Natural killer cell (primary cell): ENCODE data around the gene PLEKHO2. TPM values are rescaled to one million over a fixed set of nuclear protein-coding genes. Genes with fewer than 3 reads are reported as not detected.
"Not testable (repeated sequence)": the region's sequence is repeated elsewhere in the genome, so short reads cannot be mapped to it uniquely, and the experiment has no call there.

Experiments used
- ATAC-seq, 3 donors: fragments of 150-1000 bp in 2 of 3; fragments of 200-7000 bp in 1 of 3; cut with Tn5 transposase; 1 replicate in 1 of 3; 2 replicates in 2 of 3; pipeline ENCODE4 v1.10.0; 2021; ENCODE audit warnings: mild to moderate bottlenecking in 2 of 3, moderate library complexity in 2 of 3
- DNase-seq, 2 donors: peaks; one replicate each; pipeline versions ENCODE4 v3.0.0 to v3.0.0-alpha.2; 2013 to 2021; ENCODE audit warnings: mixed read lengths in 1 of 2
- H3K27ac ChIP-seq: one replicate; pipeline ENCODE4 v1.5.1; 2013; ENCODE audit warnings: mild to moderate bottlenecking, low read length
- H3K27me3 ChIP-seq: one replicate; pipeline ENCODE4 v1.6.1; 2013; ENCODE audit warnings: low read length; ENCODE audit not compliant: control insufficient read depth, insufficient read depth
- H3K36me3 ChIP-seq: one replicate; pipeline ENCODE4 v1.6.1; 2013; ENCODE audit warnings: low read length; ENCODE audit not compliant: control insufficient read depth, insufficient read depth
- H3K4me1 ChIP-seq: one replicate; pipeline ENCODE4 v1.6.1; 2013; ENCODE audit warnings: low read length; ENCODE audit not compliant: control insufficient read depth, insufficient read depth
- H3K4me3 ChIP-seq: one replicate; pipeline ENCODE4 v1.5.1; 2013; ENCODE audit warnings: low read length
- H3K9me3 ChIP-seq: one replicate; pipeline ENCODE4 v1.6.1; 2013; ENCODE audit warnings: low read length; ENCODE audit not compliant: control insufficient read depth, insufficient read depth
- H3K27ac Mint-ChIP-seq, 2 donors: one replicate each; pipeline ENCODE4 v1.8.0; 2022; ENCODE audit warnings: mild to moderate bottlenecking in 2 of 2, mixed read lengths in 2 of 2, moderate library complexity in 1 of 2
- H3K27me3 Mint-ChIP-seq, 2 donors: one replicate each; pipeline ENCODE4 v1.8.0; 2022; ENCODE audit warnings: low read depth in 2 of 2, mixed read lengths in 2 of 2
- H3K36me3 Mint-ChIP-seq: one replicate; pipeline ENCODE4 v1.8.0; 2022; ENCODE audit warnings: mixed read lengths
- H3K4me1 Mint-ChIP-seq, 2 donors: one replicate each; pipeline ENCODE4 v1.8.0; 2022; ENCODE audit warnings: mixed read lengths in 2 of 2
- H3K4me3 Mint-ChIP-seq: one replicate; pipeline ENCODE4 v1.8.0; 2022; ENCODE audit warnings: mild to moderate bottlenecking, moderate library complexity, mixed read lengths
- H3K9me3 Mint-ChIP-seq, 2 donors: one replicate each; pipeline ENCODE4 v1.8.0; 2022; ENCODE audit warnings: mixed read lengths in 2 of 2
- whole genome bisulfite sequencing: methylation state at CpG from one replicate; pipeline ENCODE4 v1.1.7; 2013; ENCODE audit warnings: missing lambda C conversion rate; ENCODE audit not compliant: insufficient coverage; 5-methylcytosine and 5-hydroxymethylcytosine counted together
- intact Hi-C: fragments of 100-400 bp; cut with micrococcal nuclease; formaldehyde crosslinking; loops from one replicate; pipeline ENCODE4 v1.14.2; 2022
- total RNA-seq, 4 donors: library from RNA; stranded (reverse); fragments of 120-200 nt in 1 of 4; gene quantifications; one replicate each; pipeline versions ENCODE4 v1.2.3 to v1.2.4, GENCODE V29; 2013 to 2022
- TF ChIP-seq, protein P1 (sequence below): fragments of 200-600 bp; IDR thresholded peaks from one replicate; pipeline ENCODE4 v1.8.0; 2022; ENCODE audit warnings: antibody characterized with exemption

The PLEKHO2 gene
- total RNA-seq, 3 donors from 2014 or later (not counting 1 experiment from before 2014, with no cell fraction given), result 35.3 to 53.4 (median 49.8) TPM

DNA sequence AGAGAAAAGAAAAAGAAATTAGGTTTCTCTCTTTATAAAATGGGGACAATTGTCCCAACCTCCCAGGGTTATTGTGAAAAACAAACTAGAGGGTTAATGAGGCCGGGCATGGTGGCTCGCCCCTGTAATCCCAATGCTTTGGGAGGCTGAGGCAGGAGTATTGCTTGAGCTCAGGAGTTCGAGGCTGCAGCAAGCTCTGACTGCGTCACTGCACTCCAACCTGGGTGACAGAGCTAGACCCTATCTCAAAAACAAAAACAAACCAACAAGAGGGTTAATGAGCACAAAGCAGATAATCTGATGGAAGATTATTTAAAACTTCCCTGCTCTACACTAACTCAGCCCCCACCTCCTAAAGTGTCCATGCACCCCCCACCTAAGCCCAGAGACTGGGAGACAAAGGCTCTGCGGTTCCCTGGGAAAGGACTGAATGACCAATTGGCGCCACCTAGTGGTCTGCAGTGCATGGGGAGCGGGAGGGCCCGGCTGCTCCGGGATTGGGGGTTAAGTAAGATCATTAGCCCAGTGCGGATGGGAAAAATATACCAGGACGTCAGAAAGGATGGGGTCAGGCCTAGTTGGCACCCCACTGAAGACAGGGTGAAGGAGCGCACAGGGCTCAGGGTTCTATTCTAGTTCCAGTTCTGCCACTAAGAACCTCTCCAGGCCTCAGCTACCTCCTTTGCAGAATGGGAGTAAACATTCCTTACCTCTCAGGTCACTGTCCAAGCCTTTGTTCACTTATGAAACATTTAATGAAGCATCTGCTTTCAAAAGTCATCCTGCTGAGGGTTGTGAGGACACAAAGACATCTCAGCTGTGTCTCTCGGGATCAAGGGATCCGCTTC is 31.8 kb upstream of the PLEKHO2 start:
- intact Hi-C loops, result loop anchor here (1.0 to 10.0 kb wide), 2 partner anchors 45 to 79 kb away; no protein-coding TSS in a partner anchor
- no peaks in the 10 kb centered on the region for H3K36me3 Mint-ChIP-seq
- ATAC-seq (peak; percentile 76 to 86 (median 85)), DNase-seq (peak; percentile 65 to 83)
- no peak overlapping the region for H3K4me3 Mint-ChIP-seq
- WGBS, result 40% methylated on average over 14 of the region's 14 CpGs
- H3K27me3 ChIP-seq, result no peaks in the 10 kb centered on the region
- H3K4me1 ChIP-seq, result no peaks in the 10 kb centered on the region
- no peaks in the 10 kb centered on the region for H3K36me3 ChIP-seq
- H3K27me3 Mint-ChIP-seq, result no peaks in the 10 kb centered on the region
- H3K27ac Mint-ChIP-seq, result peak overlapping the region in 1 of 2 donors; percentile 29
- no peaks in the 10 kb centered on the region for H3K9me3 Mint-ChIP-seq
- peaks cover 0 to 7% of the 10 kb centered on the region in 2 donors for H3K4me1 Mint-ChIP-seq
- TF ChIP-seq, protein P1, sequence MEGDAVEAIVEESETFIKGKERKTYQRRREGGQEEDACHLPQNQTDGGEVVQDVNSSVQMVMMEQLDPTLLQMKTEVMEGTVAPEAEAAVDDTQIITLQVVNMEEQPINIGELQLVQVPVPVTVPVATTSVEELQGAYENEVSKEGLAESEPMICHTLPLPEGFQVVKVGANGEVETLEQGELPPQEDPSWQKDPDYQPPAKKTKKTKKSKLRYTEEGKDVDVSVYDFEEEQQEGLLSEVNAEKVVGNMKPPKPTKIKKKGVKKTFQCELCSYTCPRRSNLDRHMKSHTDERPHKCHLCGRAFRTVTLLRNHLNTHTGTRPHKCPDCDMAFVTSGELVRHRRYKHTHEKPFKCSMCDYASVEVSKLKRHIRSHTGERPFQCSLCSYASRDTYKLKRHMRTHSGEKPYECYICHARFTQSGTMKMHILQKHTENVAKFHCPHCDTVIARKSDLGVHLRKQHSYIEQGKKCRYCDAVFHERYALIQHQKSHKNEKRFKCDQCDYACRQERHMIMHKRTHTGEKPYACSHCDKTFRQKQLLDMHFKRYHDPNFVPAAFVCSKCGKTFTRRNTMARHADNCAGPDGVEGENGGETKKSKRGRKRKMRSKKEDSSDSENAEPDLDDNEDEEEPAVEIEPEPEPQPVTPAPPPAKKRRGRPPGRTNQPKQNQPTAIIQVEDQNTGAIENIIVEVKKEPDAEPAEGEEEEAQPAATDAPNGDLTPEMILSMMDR, result peak; percentile 90
- no peak overlapping the region for H3K4me3 ChIP-seq
- no peaks in the 10 kb centered on the region for H3K9me3 ChIP-seq
- no peak overlapping the region for H3K27ac ChIP-seq

DNA sequence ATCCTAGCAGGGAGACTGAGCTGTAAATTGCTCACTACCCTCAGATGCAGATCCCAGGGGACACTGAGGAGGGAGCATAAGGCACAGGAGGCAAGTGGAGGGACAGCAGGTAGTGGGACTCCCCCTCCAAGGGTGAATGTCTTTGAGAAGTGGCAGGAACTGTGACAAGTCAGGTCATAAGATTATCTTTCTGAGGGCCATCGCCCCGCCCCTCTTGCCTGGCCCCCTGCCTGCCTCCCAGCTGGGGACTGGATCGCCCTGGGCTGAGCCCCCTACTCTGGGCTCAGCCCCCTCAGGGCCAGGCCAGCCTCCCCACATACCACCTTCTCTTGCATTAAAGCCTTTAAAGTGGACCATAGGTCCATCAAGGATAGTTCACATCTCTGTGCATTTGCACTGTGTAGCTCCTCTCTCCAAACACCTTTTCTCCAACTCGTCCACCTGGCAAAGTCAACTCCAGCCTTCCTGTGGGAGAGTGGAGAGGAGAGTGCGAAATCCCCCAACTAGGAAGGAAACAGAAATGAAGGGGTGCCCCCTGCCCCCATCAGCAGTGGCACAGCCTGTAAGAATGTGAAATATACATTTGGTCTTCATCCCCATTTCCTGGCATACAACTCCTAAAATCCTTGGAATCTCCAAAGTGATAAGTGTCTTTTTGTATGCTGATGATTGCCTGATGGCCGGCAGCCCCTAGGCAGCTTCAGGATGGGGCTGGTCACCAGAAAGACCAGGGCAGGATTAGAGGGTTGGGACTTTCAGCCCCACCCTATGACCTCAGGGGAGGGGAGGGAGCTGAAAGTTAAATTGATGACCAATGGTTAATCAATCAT is 31.0 kb upstream of the PLEKHO2 start:
- no peak for ATAC-seq
- H3K27me3 Mint-ChIP-seq, result no peaks in the 10 kb centered on the region
- Histone ChIP-seq H3K27ac (no peak overlapping the region), H3K4me3 (no peak overlapping the region), H3K9me3 (no peaks in the 10 kb centered on the region), H3K4me1 (no peaks in the 10 kb centered on the region), H3K36me3 (no peaks in the 10 kb centered on the region), H3K27me3 (no peaks in the 10 kb centered on the region)
- H3K4me1 Mint-ChIP-seq, result peaks cover 0 to 7% of the 10 kb centered on the region in 2 donors
- H3K4me3 Mint-ChIP-seq, result no peak overlapping the region
- TF ChIP-seq, protein P1, result no peak
- no peaks in the 10 kb centered on the region for H3K36me3 Mint-ChIP-seq
- intact Hi-C loops, result loop anchor here (1.0 to 10.0 kb wide), 2 partner anchors 46 to 79 kb away; no protein-coding TSS in a partner anchor
- DNase-seq, result no peak
- no peak overlapping the region for H3K27ac Mint-ChIP-seq
- no peaks in the 10 kb centered on the region for H3K9me3 Mint-ChIP-seq
- 86% methylated on average over 5 of the region's 6 CpGs for WGBS

DNA sequence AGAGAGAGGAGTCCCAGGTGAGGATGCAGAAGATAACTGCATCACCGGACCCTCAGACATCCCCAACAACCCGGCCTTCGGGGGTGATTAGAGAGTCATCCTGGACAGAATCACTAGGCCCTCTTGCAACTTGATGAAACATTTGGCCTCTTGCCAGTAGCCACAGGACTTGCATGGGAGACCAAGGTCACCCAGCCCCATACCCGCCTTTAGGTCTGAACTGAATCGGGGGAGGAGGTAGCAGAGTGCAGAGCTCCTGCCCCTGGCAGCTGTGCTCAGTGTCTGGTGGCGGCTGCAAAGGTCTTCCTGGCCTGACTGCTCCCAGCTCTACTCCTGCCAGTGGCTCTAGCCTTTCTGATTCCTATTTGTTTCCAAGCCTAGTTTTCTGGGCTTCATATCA is 28.6 kb upstream of the PLEKHO2 start:
- H3K4me3 ChIP-seq, result no peak overlapping the region
- no peaks in the 10 kb centered on the region for H3K4me1 ChIP-seq
- H3K36me3 Mint-ChIP-seq, result no peaks in the 10 kb centered on the region
- H3K4me1 Mint-ChIP-seq, result peaks cover 0 to 7% of the 10 kb centered on the region in 2 donors
- ATAC-seq (no peak), DNase-seq (no peak)
- no peak overlapping the region for H3K27ac Mint-ChIP-seq
- TF ChIP-seq, protein P1, result no peak
- no peaks in the 10 kb centered on the region for H3K36me3 ChIP-seq
- H3K27me3 ChIP-seq, result no peaks in the 10 kb centered on the region
- 70% methylated on average over 6 of the region's 6 CpGs for WGBS
- H3K9me3 ChIP-seq, result no peaks in the 10 kb centered on the region
- H3K27ac ChIP-seq, result no peak overlapping the region
- intact Hi-C loops, result loop anchor here (10.0 kb wide), 1 partner anchor 48 kb away; no protein-coding TSS in a partner anchor
- H3K4me3 Mint-ChIP-seq, result no peak overlapping the region
- no peaks in the 10 kb centered on the region for H3K9me3 Mint-ChIP-seq
- H3K27me3 Mint-ChIP-seq, result no peaks in the 10 kb centered on the region

DNA sequence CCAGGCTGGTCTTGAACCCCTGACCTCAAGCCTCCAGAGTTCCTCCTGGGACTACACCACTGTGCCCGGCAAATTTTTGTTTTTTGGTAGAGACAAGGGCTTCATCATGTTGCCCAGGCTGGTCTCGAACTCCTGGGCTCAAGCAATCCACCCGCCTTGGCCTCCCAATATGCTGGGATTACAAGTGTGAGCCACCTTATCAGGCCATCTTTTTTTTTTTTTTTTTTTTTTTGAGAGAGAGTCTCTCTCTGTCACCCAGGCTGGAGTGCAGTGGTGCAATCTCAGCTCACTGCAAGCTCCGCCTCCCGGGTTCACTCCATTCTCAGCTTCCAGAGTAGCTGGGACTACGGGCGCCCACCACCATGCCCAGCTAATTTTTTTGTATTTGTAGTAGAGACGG is 27.4 kb upstream of the PLEKHO2 start:
- not testable (repeated sequence) for H3K36me3 Mint-ChIP-seq, H3K9me3 ChIP-seq, ATAC-seq, H3K4me3 ChIP-seq, H3K27me3 ChIP-seq, H3K27me3 Mint-ChIP-seq, H3K4me1 ChIP-seq, H3K4me3 Mint-ChIP-seq, H3K36me3 ChIP-seq, H3K9me3 Mint-ChIP-seq, DNase-seq, H3K4me1 Mint-ChIP-seq, H3K27ac ChIP-seq, H3K27ac Mint-ChIP-seq
- 98% methylated on average over 6 of the region's 8 CpGs for WGBS
- intact Hi-C loops, result loop anchor here (10.0 kb wide), 1 partner anchor 49 kb away; no protein-coding TSS in a partner anchor

DNA sequence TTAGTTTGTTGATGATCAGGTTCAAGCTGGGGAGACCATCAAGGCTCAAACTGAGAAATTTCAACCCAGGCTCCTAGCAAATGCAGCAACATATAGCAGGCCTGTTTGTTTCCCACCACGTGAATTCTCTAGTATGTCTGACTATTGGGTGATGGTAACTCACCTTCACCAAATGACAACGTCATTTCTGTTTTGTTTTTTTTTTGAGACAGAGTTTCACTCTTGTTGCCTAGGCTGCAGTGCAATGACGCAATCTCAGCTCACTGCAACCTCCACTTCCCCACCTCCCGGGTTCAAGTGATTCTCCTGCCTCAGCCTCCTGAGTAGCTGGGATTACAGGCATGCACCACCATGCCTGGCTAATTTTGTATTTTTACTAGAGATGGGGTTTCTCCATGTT is 26.8 kb upstream of the PLEKHO2 start:
- H3K27ac ChIP-seq, H3K36me3 ChIP-seq, H3K27me3 ChIP-seq, H3K36me3 Mint-ChIP-seq, DNase-seq, H3K9me3 Mint-ChIP-seq, H3K4me1 ChIP-seq, H3K27ac Mint-ChIP-seq, H3K9me3 ChIP-seq, H3K4me3 Mint-ChIP-seq, ATAC-seq, H3K4me3 ChIP-seq, H3K4me1 Mint-ChIP-seq, H3K27me3 Mint-ChIP-seq: not testable (repeated sequence)
- WGBS, result 78% methylated on average over 4 of the region's 4 CpGs
- intact Hi-C loops, result loop anchor here (10.0 kb wide), 1 partner anchor 50 kb away; no protein-coding TSS in a partner anchor
